T-helper 22 cell (primary cell): ENCODE results near the gene TNPO1.

ENCODE experiments used
- DNase-seq: peaks from one replicate; pipeline ENCODE4 v3.0.0-alpha.2; 2020; ENCODE audit warnings: low read depth

The TNPO1 gene

DNA sequence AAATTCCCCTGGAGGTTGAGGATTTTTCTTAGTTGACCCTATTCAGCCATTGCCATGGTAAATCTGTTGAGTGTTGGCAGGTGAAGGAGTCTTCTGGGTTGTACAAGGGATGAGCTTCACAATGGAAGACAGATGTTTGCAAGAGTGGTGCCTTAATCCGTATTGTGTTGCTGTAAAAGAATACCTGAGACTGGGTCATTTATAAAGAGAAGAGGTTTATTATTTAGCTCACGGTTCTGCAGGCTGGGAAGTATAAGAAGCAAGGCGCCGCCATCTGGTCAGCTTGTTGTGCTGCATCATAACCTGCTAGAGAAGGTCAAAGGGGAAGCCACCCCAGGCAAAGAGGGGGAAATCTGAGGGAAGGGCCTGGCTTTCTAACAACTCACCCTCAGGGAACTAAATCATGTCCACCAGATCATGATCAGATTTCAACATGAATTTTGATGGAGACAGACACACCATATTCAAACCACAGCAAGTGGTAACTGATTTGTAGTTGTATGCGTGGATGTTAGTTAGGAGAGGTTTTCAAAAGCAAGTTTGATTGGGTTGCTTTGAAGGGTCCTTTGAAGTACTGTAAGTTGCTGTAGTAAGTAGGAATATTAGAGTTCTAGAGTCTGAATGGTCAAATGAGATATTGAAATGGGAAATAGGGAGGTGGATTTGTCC, 2.5 kb downstream of the TNPO1 start:
- no peak for DNase-seq

DNA sequence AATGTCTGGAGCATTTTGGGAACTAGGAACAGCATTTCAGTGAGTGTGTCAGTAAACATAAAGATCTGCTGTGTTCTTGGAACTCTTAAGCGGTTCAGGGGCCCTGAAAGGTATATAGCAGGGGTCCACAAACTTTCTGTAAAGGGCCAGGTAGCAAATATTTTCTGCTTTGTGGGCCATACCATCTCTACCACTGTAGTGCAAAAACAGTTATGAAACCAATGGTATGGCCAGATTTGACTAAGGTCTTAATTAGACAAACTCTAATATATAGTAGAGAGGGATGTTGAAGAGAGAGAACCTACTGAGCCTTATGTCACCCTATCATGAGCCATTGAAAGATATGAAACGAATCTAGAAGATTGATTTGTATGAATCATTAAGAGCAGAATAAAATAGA, 5.3 kb downstream of the TNPO1 start:
- no peak for DNase-seq

- no peak for DNase-seq
These were observed 6.5 kb downstream of the TNPO1 start for GRCh38 chr5:72822944-72823343.

DNA sequence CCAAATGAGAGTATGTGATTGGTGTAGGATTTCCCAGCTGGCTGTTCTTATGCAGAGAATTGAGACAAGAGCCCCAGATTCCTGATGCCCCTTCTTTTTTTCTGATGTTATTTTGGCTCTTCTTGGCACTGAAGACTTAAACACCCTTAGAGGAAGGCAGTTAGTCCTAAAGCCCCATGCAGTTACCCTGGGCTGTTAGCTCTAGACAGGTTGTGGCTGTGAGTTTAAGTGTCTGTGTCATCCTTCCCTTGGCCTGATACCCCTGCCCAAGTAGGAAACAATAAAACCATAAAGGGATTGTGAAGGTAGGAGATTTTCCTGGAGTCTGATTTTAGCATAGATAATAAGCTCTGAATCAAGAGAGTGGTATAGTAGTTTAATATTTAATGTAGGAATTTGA, 13.2 kb downstream of the TNPO1 start:
- no peak for DNase-seq

DNA sequence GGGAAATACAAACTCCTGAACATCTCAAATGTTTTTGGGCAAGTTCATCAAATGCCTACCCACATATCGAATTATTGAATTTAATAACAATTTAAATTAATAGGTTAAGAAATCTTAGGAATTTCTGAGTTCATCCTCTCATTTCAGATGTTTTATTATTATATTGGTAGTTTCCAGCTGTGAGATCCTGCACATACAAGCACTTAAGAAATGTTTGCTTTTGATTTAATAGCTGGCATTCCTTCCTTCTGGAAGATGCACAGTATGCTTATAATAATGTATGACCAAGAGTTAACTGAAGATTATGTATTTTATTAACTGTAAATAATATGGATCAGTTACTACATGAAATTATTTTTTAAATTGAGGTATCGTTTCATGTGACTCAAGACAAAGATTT, 13.9 kb downstream of the TNPO1 start:
- no peak for DNase-seq

GRCh38 chr5:72831685-72832084, 15.2 kb downstream of the TNPO1 start:
- no peak for DNase-seq

DNA sequence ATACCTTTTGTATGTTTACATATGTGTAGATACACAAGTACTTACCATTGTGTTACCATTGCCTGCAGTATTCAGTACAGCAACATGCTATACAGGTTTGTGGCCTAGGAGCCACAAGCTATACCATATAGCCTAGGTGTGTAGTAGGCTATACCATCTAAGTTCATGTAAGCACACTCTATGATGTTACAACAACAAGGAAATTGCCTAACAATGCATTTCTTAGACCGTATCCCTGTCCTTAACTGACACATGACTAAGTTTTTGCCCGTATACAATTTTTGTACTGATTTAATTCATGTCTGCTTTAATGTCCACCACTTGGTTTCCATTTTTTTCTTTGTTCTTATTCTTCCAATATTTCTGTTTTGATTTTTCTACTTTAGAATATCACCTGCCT, 18.5 kb downstream of the TNPO1 start:
- no peak for DNase-seq

GRCh38 chr5:72835633-72836032, 19.2 kb downstream of the TNPO1 start:
- DNase-seq = no peak

DNA sequence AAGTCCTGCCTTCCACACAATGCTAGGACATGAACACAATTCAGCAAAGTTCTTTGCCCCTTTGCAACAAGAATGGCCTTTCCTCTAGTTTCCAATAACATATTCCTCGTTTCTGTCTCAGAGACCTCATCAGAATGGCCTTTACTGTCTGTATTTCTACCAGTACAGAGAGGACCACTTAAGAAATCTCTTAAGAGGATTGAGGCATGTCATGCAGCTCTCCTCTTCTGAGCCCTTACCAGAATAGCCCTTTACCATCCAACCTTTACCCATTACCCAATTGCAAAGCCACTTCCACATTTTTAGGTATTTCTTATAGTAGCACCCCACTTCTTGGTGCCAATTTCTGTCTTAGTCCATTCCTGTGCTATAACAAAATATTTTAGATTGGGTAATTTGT, 20.3 kb downstream of the TNPO1 start:
- DNase-seq = no peak

DNA sequence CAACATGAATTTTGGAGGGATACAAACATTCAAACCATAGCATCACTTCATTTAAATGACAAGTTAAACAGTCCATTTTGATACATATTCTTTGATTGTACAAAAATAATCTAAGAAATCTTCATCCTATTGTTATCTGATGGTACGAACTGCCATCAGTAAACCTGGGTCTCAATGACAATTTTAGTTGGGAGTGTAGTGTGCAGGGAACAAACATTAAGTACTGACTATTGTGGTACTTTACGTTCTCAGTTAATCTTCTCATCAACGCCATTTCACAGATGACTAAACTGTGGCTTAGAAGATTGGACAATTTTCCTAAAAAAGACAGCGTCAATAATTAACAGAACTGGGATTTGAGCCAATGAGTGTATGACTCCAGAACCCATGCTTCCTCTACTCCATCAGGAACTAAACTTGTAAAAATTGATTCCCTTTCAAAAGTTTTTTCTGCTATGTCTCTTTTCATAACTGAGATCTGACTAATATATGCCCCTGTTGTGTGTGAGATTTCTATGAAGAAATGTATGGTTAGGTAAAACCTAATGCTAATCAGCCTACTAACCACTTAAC, 21.1 kb downstream of the TNPO1 start:
- DNase-seq = no peak

- DNase-seq = no peak
These were observed 23.6 kb downstream of the TNPO1 start for GRCh38 chr5:72840041-72840440.

DNA sequence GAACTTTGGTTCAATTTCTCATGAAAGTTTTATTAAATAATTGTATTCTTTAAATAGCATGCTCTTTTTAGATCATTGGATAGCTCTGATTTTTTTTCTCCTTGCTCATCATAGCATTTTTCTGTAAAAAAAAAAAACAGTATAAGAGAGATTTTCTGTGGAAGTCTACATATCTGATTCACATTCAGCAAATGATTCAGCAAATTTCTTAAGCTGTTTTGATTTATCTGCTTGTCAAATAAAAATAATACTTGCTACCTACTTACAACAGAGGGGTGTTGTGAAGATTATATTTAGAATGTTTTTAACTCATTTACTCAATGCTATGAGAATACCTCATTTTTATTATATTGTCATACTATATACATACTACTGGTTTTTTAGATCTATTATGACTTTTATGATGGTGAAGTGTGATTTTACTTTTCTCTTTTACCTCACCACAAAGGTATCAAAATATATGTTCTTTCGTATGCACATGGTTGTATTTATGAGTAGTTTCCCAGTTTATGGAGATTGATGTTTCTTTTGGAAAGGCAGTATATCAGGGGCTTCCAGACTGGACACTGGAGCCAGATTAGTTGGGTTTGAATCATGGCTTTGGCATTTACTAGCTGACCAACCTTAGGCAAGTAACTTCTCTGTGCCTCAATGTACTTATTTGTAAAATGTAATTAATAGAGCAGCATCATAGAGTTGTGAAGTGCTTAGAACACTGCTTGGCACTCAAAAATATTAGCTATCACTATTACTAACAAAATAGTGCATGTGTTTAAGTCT, 25.5 kb downstream of the TNPO1 start:
- DNase-seq = no peak

DNA sequence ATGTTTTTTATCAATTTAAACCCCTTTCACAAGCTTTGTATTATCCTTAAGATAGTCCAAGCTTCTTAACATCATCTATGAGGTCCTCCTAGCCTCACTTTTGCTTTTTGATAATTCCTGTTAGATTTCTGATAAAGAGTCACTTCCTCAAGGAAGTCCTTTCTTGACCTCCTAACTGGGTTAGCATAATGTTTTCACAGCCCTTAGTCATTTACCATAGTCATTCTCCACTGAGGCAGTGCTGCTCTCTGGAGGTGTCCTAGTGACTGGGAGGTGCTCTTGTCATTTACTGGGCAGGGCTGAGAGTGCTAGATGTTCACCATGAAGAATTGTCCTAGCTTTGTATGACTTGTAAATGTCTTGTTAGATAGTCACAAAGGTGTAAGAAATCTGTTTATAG, 26.4 kb downstream of the TNPO1 start:
- no peak for DNase-seq

DNA sequence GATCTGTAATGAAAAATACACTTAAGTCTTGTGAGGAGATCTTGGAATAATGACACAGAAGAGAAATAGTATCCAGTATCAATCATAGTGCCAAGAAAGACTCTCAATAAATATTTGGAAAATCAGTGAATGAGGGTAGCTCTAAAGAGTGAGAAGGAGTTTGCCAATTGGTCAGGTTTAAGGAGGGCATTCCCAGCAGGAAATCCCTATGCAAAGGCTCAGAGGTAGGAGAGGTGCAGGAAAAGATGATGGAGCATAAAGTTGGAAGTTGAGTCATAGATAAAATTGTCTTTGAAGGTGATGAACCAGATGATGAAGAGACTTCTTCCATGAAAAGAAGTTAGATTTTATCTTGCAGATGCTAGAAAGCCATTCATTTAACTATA, 27.8 kb downstream of the TNPO1 start:
- DNase-seq = no peak

DNA sequence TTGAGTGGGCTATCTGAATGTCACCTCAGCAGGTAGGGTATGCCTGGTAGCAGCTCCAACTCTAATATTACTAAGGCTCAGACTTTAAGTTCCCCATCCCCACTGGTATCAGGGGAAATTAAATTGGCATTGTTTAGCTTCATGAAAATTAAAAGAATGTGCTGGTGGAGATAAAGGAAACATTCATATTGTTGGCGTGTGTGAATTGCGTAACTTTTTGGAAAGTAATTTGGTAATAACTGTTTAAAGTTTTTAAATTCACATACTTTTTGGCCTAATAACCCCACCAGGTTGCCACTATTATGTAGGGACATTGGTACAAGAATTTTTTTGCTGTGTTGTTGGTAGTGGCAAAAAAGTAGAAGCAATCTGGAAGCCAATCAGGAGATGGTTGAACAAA, 29.4 kb downstream of the TNPO1 start:
- no peak for DNase-seq

- DNase-seq = no peak
These were observed 30.0 kb downstream of the TNPO1 start for GRCh38 chr5:72846483-72846882.

GRCh38 chr5:72847439-72847838, 31.0 kb downstream of the TNPO1 start:
- no peak for DNase-seq

- peak; percentile 74 for DNase-seq
These were observed 31.6 kb downstream of the TNPO1 start for GRCh38 chr5:72847989-72848473.

- DNase-seq = peak; percentile 32
These were observed 32.3 kb downstream of the TNPO1 start for GRCh38 chr5:72848474-72849428.

GRCh38 chr5:72849546-72849945, 33.1 kb downstream of the TNPO1 start:
- DNase-seq = no peak

GRCh38 chr5:72850113-72850512, 33.7 kb downstream of the TNPO1 start:
- no peak for DNase-seq

- no peak for DNase-seq
These were observed 35.9 kb downstream of the TNPO1 start for GRCh38 chr5:72852356-72852755.
